Measurements from ENCODE around the gene MINDY2.

GRCh38 chr15:58852347-58852746 lies 81.2 kb downstream of the MINDY2 start:
- TF ChIP-seq TAF1 (IDR thresholded peaks at IDR 0.05; ENCODE audit: low read depth, low read length), result no peak
- TF ChIP-seq POLR2A (IDR thresholded peaks at IDR 0.05; ENCODE audit: low read depth, low read length), result no peak
- TF ChIP-seq POLR2AphosphoS5 (IDR thresholded peaks at IDR 0.05; ENCODE audit: low read depth, low read length), result no peak

Measured in GM12891 (cell line).